T-cell (primary cell): Measurements from ENCODE around the gene LMX1A. TPM values are rescaled to one million over a fixed set of nuclear protein-coding genes. Genes with fewer than 3 reads are reported as not detected.
A peak's percentile ranks its signal among the peaks of the same experiment; 100 is the strongest.

ENCODE experiments used
- ATAC-seq, 4 experiments: fragments of 200-7000 bp in 3 of 4; fragments of 150-1000 bp in 1 of 4; cut with Tn5 transposase; replicated peaks in 1 of 4; 1 replicate in 3 of 4; 2 replicates in 1 of 4; pipeline ENCODE4 v1.10.0; 2021; ENCODE audit warnings: moderate library complexity in 3 of 4, mild to moderate bottlenecking in 2 of 4, moderate number of reproducible peaks in 1 of 4
- CTCF ChIA-PET, 2 donors: fragments of 300-600 bp; sonication (Branson Sonifier 250); formaldehyde crosslinking; loops; one replicate each; lab custom pipeline; 2022; ENCODE audit warnings: antibody characterized with exemption in 2 of 2; lab: Charles Lee
- POLR2A ChIA-PET, 2 donors: fragments of 300-600 bp; sonication (Branson Sonifier 250); formaldehyde crosslinking; loops; one replicate each; lab custom pipeline; 2022; ENCODE audit warnings: antibody characterized with exemption in 2 of 2; lab: Charles Lee
- DNase-seq, 35 experiments: peaks; one replicate each; pipeline versions ENCODE4 v3.0.0 to v3.0.0-alpha.2; 2013 to 2023
- H3K27ac ChIP-seq: one replicate; pipeline ENCODE4 v1.5.1; 2013; ENCODE audit warnings: low read length
- H3K27me3 ChIP-seq, 2 experiments: replicated peaks in 1 of 2; 1 replicate in 1 of 2; 2 replicates in 1 of 2; pipeline versions ENCODE4 v1.6.1 to v1.7.0; 2013; ENCODE audit warnings: low read length in 1 of 2, mixed read lengths in 1 of 2; ENCODE audit not compliant: control insufficient read depth in 2 of 2, insufficient read depth in 2 of 2; ENCODE audit errors: extremely low read depth in 1 of 2
- H3K36me3 ChIP-seq, 2 donors: 1 replicate in 1 of 2; 2 replicates in 1 of 2; pipeline versions ENCODE4 v1.6.1 to v1.7.0; 2013; ENCODE audit warnings: low read length in 1 of 2; ENCODE audit not compliant: control insufficient read depth in 2 of 2, insufficient read depth in 1 of 2; ENCODE audit errors: extremely low read depth in 1 of 2
- H3K4me1 ChIP-seq, 2 experiments: 1 replicate in 1 of 2; 2 replicates in 1 of 2; pipeline versions ENCODE4 v1.6.1 to v1.7.0; 2013; ENCODE audit warnings: low read length in 2 of 2, mixed read lengths in 1 of 2; ENCODE audit not compliant: insufficient read depth in 2 of 2, control insufficient read depth in 1 of 2; ENCODE audit errors: extremely low read depth in 1 of 2
- H3K4me3 ChIP-seq, 2 donors: 1 replicate in 1 of 2; 2 replicates in 1 of 2; pipeline versions ENCODE4 v1.5.1 to v1.7.0; 2013; ENCODE audit warnings: mild to moderate bottlenecking in 2 of 2, low read length in 1 of 2, moderate library complexity in 1 of 2; ENCODE audit not compliant: control insufficient read depth in 1 of 2; ENCODE audit errors: extremely low read depth in 1 of 2
- H3K9me3 ChIP-seq: 2 replicates; pipeline ENCODE4 v1.7.0; 2013
- H3K27ac Mint-ChIP-seq, 2 donors: one replicate each; pipeline ENCODE4 v1.8.0; 2020 to 2021; ENCODE audit warnings: mild to moderate bottlenecking in 2 of 2, mixed read lengths in 2 of 2
- H3K27me3 Mint-ChIP-seq, 2 donors: one replicate each; pipeline ENCODE4 v1.8.0; 2021 to 2022; ENCODE audit warnings: mixed read lengths in 2 of 2
- H3K36me3 Mint-ChIP-seq: one replicate; pipeline ENCODE4 v1.8.0; 2021; ENCODE audit warnings: mixed read lengths
- H3K4me1 Mint-ChIP-seq, 3 donors: one replicate each; pipeline ENCODE4 v1.8.0; 2020 to 2022; ENCODE audit warnings: mixed read lengths in 3 of 3, mild to moderate bottlenecking in 1 of 3
- H3K4me3 Mint-ChIP-seq, 3 donors: one replicate each; pipeline ENCODE4 v1.8.0; 2020 to 2022; ENCODE audit warnings: mild to moderate bottlenecking in 3 of 3, mixed read lengths in 3 of 3, moderate library complexity in 3 of 3
- H3K9me3 Mint-ChIP-seq, 3 donors: one replicate each; pipeline ENCODE4 v1.8.0; 2020 to 2022; ENCODE audit warnings: mixed read lengths in 3 of 3
- WGBS: methylation state at CpG from one replicate; pipeline ENCODE4 v1.1.5; 2013; ENCODE audit warnings: missing lambda C conversion rate; ENCODE audit not compliant: insufficient coverage; 5-methylcytosine and 5-hydroxymethylcytosine counted together
- total RNA-seq, 35 experiments: library from RNA in 6 of 35; stranded (reverse) in 6 of 35; fragments of 120-200 nt in 1 of 35; gene quantifications; one replicate each; pipeline versions ENCODE4 v1.2.1 to v1.2.4 and lab custom pipeline; 2013 to 2026

LMX1A gene
- total RNA-seq, 5 donors from 2014 or later (not counting 1 experiment from before 2014, with no cell fraction given), result not detected

DNA sequence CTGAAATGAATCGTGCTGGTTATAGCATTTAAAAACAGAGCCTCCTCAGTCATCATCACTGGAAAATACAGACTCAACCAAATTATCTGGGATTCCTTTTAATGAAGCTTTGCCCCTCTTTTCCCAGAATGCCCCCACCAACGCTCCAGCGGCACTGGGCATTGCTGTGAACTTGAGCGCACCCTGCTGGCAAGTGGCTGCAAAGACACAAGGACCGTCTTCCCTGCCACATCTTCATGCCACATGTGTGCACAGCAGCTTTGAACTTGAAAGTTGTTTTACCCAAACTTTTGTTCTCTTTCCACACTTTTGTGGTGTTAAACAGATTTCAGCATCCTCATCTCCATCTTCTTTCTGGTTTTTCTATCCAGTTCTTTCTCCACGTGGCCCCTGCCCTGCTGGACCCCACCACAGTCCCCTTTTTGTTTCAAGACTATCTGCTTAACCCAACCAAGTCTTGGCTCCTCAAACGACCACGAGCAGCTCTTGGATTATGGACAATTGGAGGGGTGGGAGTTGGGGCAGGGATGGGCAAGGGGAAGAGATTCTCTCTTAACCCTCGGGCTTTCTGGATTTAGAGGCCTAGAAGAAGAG is 12.8 kb upstream of the LMX1A start:
- ATAC-seq, result peak in 1 of 4 experiments; percentile 55

DNA sequence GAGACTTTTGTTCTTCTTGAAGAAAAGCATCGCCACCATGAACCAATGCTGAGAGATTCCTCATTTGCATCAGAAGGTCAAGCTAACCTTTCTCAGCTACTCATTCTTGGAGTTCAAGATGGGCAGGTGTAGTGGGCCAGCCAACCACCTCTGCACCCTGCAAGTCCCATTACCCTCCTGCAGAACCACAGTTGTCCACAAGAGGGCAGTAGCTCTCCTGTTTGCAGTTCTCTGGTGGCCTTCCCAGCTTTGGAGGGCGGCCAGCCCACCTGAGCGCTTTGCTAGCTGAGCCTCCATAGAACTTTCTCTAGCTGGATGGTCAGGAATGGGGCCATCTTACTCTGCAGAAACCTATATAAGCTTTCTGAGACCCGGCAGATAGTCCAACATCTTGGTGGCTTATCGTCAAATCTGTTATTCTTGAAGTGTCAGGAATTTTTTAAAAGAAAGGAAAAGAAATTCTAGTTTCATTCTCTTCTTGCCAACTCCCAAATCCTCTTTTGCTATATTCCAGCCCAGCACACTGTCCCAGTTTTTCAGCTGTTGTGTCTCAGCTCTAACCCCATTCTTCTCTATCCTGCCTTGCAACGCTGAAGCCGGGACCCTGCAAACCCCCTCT is 11.0 kb upstream of the LMX1A start:
- no peaks in the 10 kb centered on the region for H3K36me3 Mint-ChIP-seq
- Histone ChIP-seq H3K4me1 (peaks cover 0 to 4% of the 10 kb centered on the region in 2 experiments), H3K27me3 (peaks cover 5 to 40% of the 10 kb centered on the region in 2 experiments), H3K27ac (no peak overlapping the region), H3K36me3 (no peaks in the 10 kb centered on the region), H3K9me3 (no peaks in the 10 kb centered on the region), H3K4me3 (no peak overlapping the region)
- peaks cover 62 to 68% of the 10 kb centered on the region in 2 donors for H3K27me3 Mint-ChIP-seq
- POLR2A ChIA-PET, result interaction anchor here in 1 of 2 donors (0.6 kb wide), 1 partner anchor 508 kb away, joined by 5 read pairs; no protein-coding TSS in a partner anchor
- ATAC-seq (peak; percentile 62 to 73 (median 66)), DNase-seq (peak in 34 of 35 experiments; percentile 10 to 84 (median 62))
- H3K4me1 Mint-ChIP-seq, result peaks cover 0 to 2% (median 0%) of the 10 kb centered on the region in 3 donors
- 33% methylated on average over 2 of the region's 7 CpGs for WGBS
- CTCF ChIA-PET, result interaction anchor here (0.5 to 2.5 kb wide), 28 partner anchors 9 to 561 kb away, joined by 3 to 22 read pairs (median 3); no protein-coding TSS in a partner anchor
- no peak overlapping the region for H3K27ac Mint-ChIP-seq
- H3K4me3 Mint-ChIP-seq, result no peak overlapping the region
- no peaks in the 10 kb centered on the region for H3K9me3 Mint-ChIP-seq

More for the DNA sequence above, 12.8 kb upstream of the LMX1A start:
- WGBS, result 10% methylated on average over 6 of the region's 9 CpGs
- H3K27ac ChIP-seq, result no peak overlapping the region
- Mint-ChIP-seq H3K4me3 (no peak overlapping the region), H3K4me1 (peaks cover 0 to 2% (median 0%) of the 10 kb centered on the region in 3 donors), H3K27ac (no peak overlapping the region), H3K9me3 (no peaks in the 10 kb centered on the region), H3K27me3 (peaks cover 66 to 75% of the 10 kb centered on the region in 2 donors), H3K36me3 (no peaks in the 10 kb centered on the region)
- POLR2A ChIA-PET, result no interaction called here
- H3K36me3 ChIP-seq, result no peaks in the 10 kb centered on the region
- DNase-seq, result peak in 27 of 35 experiments; percentile 11 to 68 (median 38)
- H3K27me3 ChIP-seq, result peaks cover 3 to 52% of the 10 kb centered on the region in 2 experiments
- H3K9me3 ChIP-seq, result no peaks in the 10 kb centered on the region
- no peak overlapping the region for H3K4me3 ChIP-seq
- CTCF ChIA-PET, result interaction anchor here (0.6 to 1.6 kb wide), 14 partner anchors 9 to 1525 kb away, joined by 3 to 14 read pairs (median 4); no protein-coding TSS in a partner anchor
- peaks cover 0 to 4% of the 10 kb centered on the region in 2 experiments for H3K4me1 ChIP-seq

DNA sequence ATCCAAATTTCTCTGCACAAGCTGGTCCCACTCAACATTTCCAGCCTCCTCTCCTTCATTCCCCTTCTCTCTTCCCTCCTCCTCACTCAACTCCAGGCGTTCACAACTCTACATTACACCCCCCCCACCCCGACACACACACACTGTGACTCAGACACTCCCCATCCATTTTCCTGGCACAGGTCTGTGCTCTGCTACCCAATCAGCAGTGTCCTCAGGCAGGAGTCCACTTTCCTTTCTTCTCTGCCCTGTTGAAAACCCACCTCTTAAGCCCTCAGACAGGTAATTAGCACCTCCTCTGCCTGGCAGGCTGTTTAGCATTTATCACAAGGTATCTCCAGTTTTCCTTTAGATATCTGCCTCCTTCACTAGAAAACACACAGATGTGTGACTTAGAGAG is 8.8 kb upstream of the LMX1A start:
- CTCF ChIA-PET, result interaction anchor here in 1 of 2 donors (0.8 to 1.6 kb wide), 2 partner anchors 71 to 228 kb away, joined by 4 to 5 read pairs; no protein-coding TSS in a partner anchor
- Mint-ChIP-seq H3K4me1 (peaks cover 0 to 2% (median 0%) of the 10 kb centered on the region in 3 donors), H3K9me3 (no peaks in the 10 kb centered on the region), H3K36me3 (no peaks in the 10 kb centered on the region), H3K4me3 (no peak overlapping the region), H3K27me3 (peaks cover 59% of the 10 kb centered on the region in 2 donors), H3K27ac (no peak overlapping the region)
- no peaks in the 10 kb centered on the region for H3K36me3 ChIP-seq
- no peaks in the 10 kb centered on the region for H3K9me3 ChIP-seq
- H3K4me1 ChIP-seq, result peaks cover 0 to 4% of the 10 kb centered on the region in 2 experiments
- H3K27ac ChIP-seq, result no peak overlapping the region
- ATAC-seq (no peak), DNase-seq (no peak)
- POLR2A ChIA-PET, result no interaction called here
- peaks cover 14 to 38% of the 10 kb centered on the region in 2 experiments for H3K27me3 ChIP-seq
- no peak overlapping the region for H3K4me3 ChIP-seq
- 21% methylated on average over 2 of the region's 2 CpGs for WGBS

DNA sequence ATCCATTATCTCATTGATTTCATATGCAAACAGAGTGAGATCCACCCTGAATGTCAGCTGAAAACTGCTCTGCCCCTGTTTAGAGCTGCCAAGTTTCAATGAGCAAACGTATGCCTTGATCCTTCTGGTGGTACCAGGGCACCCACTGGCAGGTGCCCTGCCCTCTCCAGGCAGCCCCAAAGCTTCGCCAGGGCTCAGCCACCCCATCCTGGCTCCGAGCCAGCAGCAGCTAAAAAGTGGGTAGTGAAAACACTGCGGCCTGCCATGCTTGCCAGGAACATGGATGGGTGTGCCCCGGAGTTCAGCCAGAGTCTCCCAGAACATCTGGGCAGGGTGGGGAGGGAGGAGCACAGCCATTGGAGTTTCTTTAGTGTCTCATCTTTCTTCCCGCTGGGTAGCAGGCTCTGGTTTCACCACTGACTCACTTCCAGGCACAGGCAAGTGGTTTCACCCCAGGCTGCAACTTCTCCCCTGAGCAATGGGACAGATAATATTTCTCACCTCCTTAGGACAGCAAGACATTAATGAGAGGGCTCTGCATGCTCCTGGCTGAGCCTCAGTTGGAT is 8.1 kb upstream of the LMX1A start:
- no peaks in the 10 kb centered on the region for H3K9me3 Mint-ChIP-seq

DNA sequence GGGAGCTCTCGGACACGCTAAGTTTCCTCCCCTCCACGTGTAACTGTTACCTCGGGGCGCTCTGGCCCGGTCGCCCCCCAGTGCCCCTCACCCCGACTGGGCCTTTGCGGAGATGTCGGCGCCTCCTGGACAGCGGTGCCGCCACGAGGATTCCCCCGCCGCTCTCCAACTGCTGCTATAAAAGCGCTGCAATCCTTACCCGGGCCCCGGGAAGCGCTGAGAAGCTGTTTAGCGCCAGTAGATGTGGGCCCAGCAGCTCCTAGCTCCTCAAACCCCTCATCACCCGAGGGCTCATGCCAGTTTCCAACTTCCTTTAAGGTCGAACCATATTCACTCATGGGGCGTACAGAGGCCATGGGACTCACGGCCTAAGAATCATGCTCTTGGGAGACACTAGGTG is 361 bp upstream of the LMX1A start:
- peak overlapping the region in 1 of 3 donors; percentile 19 for H3K4me3 Mint-ChIP-seq
- no peak for DNase-seq
- Histone ChIP-seq H3K27me3 (peaks cover 22 to 56% of the 10 kb centered on the region in 2 experiments), H3K9me3 (no peaks in the 10 kb centered on the region), H3K36me3 (no peaks in the 10 kb centered on the region), H3K4me1 (no peaks in the 10 kb centered on the region), H3K27ac (no peak overlapping the region), H3K4me3 (no peak overlapping the region)
- no peak for ATAC-seq
- WGBS, result 7% methylated on average over 23 of the region's 25 CpGs
- H3K4me1 Mint-ChIP-seq, result peaks cover 14 to 24% (median 17%) of the 10 kb centered on the region in 3 donors
- POLR2A ChIA-PET, result no interaction called here
- no peak overlapping the region for H3K27ac Mint-ChIP-seq
- no peaks in the 10 kb centered on the region for H3K36me3 Mint-ChIP-seq
- no peaks in the 10 kb centered on the region for H3K9me3 Mint-ChIP-seq
- H3K27me3 Mint-ChIP-seq, result peaks cover 64 to 73% of the 10 kb centered on the region in 2 donors
- CTCF ChIA-PET, result no interaction called here

More for the DNA sequence above, 8.1 kb upstream of the LMX1A start:
- POLR2A ChIA-PET, result no interaction called here
- H3K9me3 ChIP-seq, result no peaks in the 10 kb centered on the region
- Mint-ChIP-seq H3K4me3 (no peak overlapping the region), H3K36me3 (no peaks in the 10 kb centered on the region), H3K27me3 (peaks cover 62 to 63% of the 10 kb centered on the region in 2 donors), H3K4me1 (peaks cover 0 to 2% (median 0%) of the 10 kb centered on the region in 3 donors), H3K27ac (no peak overlapping the region)
- peaks cover 18 to 40% of the 10 kb centered on the region in 2 experiments for H3K27me3 ChIP-seq
- CTCF ChIA-PET, result interaction anchor here in 1 of 2 donors (0.8 to 1.6 kb wide), 2 partner anchors 72 to 229 kb away, joined by 4 to 5 read pairs; no protein-coding TSS in a partner anchor
- H3K4me1 ChIP-seq, result peaks cover 0 to 4% of the 10 kb centered on the region in 2 experiments
- H3K27ac ChIP-seq, result no peak overlapping the region
- no peak overlapping the region for H3K4me3 ChIP-seq
- no peaks in the 10 kb centered on the region for H3K36me3 ChIP-seq
- 39% methylated on average over 6 of the region's 6 CpGs for WGBS
- no peak for ATAC-seq
- no peak for DNase-seq
